Choroid plexus epithelial cell (primary cell): ENCODE measurements around the gene USP14.
"Not testable (repeated sequence)": the region's sequence is repeated elsewhere in the genome, so short reads cannot be mapped to it uniquely, and the experiment has no call there.

Experiments
- DNase-seq: peaks from one replicate; pipeline ENCODE4 v3.0.0-alpha.2; 2010; ENCODE audit warnings: low read depth
- H3K4me3 ChIP-seq: 2 replicates; pipeline ENCODE4 v1.5.1; 2011; ENCODE audit warnings: low read depth, mild to moderate bottlenecking, control low read depth, low read length, moderate library complexity
- TF ChIP-seq, protein P1 (sequence below): conservative IDR thresholded peaks from 2 replicates; pipeline ENCODE4 v1.5.1; 2011; ENCODE audit warnings: low read depth, mild to moderate bottlenecking, control low read depth, inconsistent platforms, low read length, moderate library complexity

USP14 gene

GRCh38 chr18:136433-136832 is 21.9 kb upstream of the USP14 start:
- TF ChIP-seq, protein P1, sequence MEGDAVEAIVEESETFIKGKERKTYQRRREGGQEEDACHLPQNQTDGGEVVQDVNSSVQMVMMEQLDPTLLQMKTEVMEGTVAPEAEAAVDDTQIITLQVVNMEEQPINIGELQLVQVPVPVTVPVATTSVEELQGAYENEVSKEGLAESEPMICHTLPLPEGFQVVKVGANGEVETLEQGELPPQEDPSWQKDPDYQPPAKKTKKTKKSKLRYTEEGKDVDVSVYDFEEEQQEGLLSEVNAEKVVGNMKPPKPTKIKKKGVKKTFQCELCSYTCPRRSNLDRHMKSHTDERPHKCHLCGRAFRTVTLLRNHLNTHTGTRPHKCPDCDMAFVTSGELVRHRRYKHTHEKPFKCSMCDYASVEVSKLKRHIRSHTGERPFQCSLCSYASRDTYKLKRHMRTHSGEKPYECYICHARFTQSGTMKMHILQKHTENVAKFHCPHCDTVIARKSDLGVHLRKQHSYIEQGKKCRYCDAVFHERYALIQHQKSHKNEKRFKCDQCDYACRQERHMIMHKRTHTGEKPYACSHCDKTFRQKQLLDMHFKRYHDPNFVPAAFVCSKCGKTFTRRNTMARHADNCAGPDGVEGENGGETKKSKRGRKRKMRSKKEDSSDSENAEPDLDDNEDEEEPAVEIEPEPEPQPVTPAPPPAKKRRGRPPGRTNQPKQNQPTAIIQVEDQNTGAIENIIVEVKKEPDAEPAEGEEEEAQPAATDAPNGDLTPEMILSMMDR = no peak
- H3K4me3 ChIP-seq = no peak overlapping the region
- no peak for DNase-seq

DNA sequence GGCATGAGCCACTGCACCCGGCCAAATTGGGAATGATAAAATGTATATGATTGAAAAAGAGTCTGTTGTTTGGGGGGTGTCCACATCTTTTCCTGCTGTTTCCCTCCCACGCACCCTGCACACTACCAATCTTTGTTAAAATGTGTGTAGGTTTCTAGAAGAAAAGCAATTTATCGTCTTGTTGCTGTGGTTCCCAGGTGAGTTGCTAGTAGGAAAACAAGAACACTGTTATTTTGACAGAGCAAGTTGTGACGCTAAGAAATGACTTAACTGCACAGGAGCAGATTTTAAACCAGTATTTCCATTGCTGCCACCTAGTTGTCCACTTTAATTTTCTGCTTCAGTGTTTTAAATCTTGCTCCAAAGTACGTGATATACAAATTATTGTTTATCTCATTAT is 21.0 kb upstream of the USP14 start:
- no peak overlapping the region for H3K4me3 ChIP-seq
- no peak for DNase-seq
- TF ChIP-seq, protein P1 = no peak

GRCh38 chr18:140670-141266 is 17.6 kb upstream of the USP14 start:
- DNase-seq = no peak
- H3K4me3 ChIP-seq = no peak overlapping the region
- TF ChIP-seq, protein P1 = no peak

GRCh38 chr18:142624-143296 is 15.6 kb upstream of the USP14 start:
- H3K4me3 ChIP-seq, DNase-seq: not testable (repeated sequence)

DNA sequence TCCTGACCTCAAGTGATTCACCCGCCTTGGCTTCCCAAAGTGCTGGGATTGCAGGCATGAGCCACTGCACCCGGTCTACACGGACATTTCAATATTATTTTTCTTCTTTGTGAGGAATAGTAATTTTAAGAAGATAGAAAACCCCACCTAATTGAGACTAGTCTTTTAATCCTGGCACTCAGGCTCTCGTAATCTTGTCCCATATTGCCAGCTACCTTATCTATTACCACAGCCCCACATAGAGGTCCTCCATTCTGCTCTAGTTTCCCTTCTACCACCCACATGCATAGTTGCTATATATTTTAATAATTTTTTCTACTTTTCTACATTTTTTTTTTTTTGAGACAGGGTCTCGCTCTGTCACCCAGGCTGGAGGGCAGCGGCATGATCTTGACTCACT is 9.5 kb upstream of the USP14 start:
- TF ChIP-seq, protein P1 = no peak
- no peak overlapping the region for H3K4me3 ChIP-seq
- DNase-seq = no peak

DNA sequence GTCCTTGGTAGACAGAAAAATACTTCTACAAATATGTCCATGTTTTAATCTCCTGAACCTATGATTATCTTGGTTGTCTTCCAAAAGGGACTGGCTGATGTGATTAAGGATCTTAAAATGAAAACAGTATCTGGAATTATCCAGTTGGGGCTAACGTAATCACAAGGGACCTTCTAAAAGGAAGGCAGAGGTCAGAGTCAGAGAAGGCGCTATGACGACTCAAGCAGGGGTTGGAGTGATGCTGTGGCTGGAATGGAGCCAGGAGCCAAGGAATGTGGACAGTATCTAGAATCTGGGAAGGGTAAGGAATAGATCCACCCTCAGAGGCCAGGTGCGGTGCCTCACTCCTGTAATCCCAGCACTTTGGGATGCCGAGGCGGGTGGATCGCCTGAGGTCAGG is 4.2 kb upstream of the USP14 start:
- no peak overlapping the region for H3K4me3 ChIP-seq
- peak; percentile 53 for DNase-seq
- TF ChIP-seq, protein P1 = no peak

DNA sequence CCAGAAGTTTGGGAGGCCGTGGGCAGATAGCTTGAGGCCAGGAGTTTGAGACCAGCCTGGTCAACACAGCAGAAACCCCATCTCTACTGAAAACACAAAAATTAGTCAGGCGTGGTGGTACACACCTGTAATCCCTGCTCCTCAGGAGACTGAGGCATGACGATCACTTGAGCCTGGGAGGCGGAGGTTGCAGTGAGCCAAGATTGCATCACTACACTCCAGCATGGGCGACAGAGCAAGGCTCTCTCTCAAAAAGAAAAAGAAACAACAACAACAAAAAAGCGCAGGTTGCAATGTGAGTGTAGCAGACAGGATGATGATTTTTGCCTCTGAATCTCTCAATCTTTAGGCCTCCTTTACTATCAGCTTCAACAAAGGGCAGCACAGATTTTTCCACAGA is 2.7 kb upstream of the USP14 start:
- H3K4me3 ChIP-seq = no peak overlapping the region
- DNase-seq = no peak
- TF ChIP-seq, protein P1 = no peak
